Liver (tissue), 9 donors: ENCODE measurements around the gene HCRT. TPM values are rescaled to one million over a fixed set of nuclear protein-coding genes. Genes with fewer than 3 reads are reported as not detected.

ENCODE experiments used
- DNase-seq: peaks from one replicate; pipeline ENCODE4 v3.0.0-alpha.2; 2017; ENCODE audit warnings: low spot score
- H3K27ac ChIP-seq, 2 donors: one replicate each; pipeline ENCODE4 v1.7.0; 2013; ENCODE audit warnings: inconsistent platforms in 2 of 2, low read length in 2 of 2, control low read depth in 1 of 2, low read depth in 1 of 2, mild to moderate bottlenecking in 1 of 2
- H3K27me3 ChIP-seq, 4 donors: one replicate each; pipeline versions ENCODE4 v1.6.1 to v1.7.0; 2013; ENCODE audit warnings: low read length in 3 of 4, inconsistent platforms in 1 of 4, mild to moderate bottlenecking in 1 of 4, moderate library complexity in 1 of 4; ENCODE audit not compliant: control insufficient read depth in 4 of 4, insufficient read depth in 4 of 4
- H3K36me3 ChIP-seq, 4 donors: one replicate each; pipeline versions ENCODE4 v1.6.1 to v1.7.0; 2013; ENCODE audit warnings: low read length in 3 of 4, mild to moderate bottlenecking in 3 of 4, low read depth in 1 of 4, moderate library complexity in 1 of 4; ENCODE audit not compliant: control insufficient read depth in 4 of 4, insufficient read depth in 3 of 4
- H3K4me1 ChIP-seq, 4 donors: one replicate each; pipeline versions ENCODE4 v1.6.1 to v1.7.0; 2013; ENCODE audit warnings: low read length in 3 of 4, mild to moderate bottlenecking in 3 of 4, moderate library complexity in 1 of 4; ENCODE audit not compliant: control insufficient read depth in 4 of 4, insufficient read depth in 4 of 4
- H3K4me3 ChIP-seq, 3 donors: one replicate each; pipeline versions ENCODE4 v1.6.1 to v1.7.0; 2013; ENCODE audit warnings: low read length in 3 of 3, control low read depth in 1 of 3, low read depth in 1 of 3, mild to moderate bottlenecking in 1 of 3
- H3K9ac ChIP-seq, 2 donors: one replicate each; pipeline ENCODE4 v1.7.0; 2013; ENCODE audit warnings: low read length in 2 of 2, mild to moderate bottlenecking in 2 of 2, moderate library complexity in 2 of 2, control low read depth in 1 of 2, low read depth in 1 of 2
- H3K9me3 ChIP-seq, 4 donors: one replicate each; pipeline versions ENCODE4 v1.6.1 to v1.7.0; 2013; ENCODE audit warnings: low read length in 3 of 4; ENCODE audit not compliant: control insufficient read depth in 4 of 4
- EGR1 ChIP-seq, 2 donors: IDR thresholded peaks; 2 replicates each; pipeline ENCODE4 v1.6.1; 2016 to 2018; ENCODE audit warnings: antibody characterized with exemption in 2 of 2, low read depth in 2 of 2
- FOXA1 ChIP-seq: IDR thresholded peaks from 2 replicates; pipeline ENCODE4 v1.6.1; 2016; ENCODE audit warnings: antibody characterized with exemption
- HNF4A ChIP-seq, 2 donors: conservative IDR thresholded peaks; 2 replicates each; pipeline ENCODE4 v1.6.1; 2016; ENCODE audit warnings: antibody characterized with exemption in 2 of 2, mild to moderate bottlenecking in 2 of 2
- RAD21 ChIP-seq, 2 donors: IDR thresholded peaks; 2 replicates each; pipeline ENCODE4 v1.6.1; 2016; ENCODE audit warnings: antibody characterized with exemption in 2 of 2, mild to moderate bottlenecking in 2 of 2
- RXRA ChIP-seq, 2 donors: IDR thresholded peaks; 2 replicates each; pipeline ENCODE4 v1.6.1; 2017 to 2018; ENCODE audit warnings: antibody characterized with exemption in 2 of 2, mild to moderate bottlenecking in 1 of 2
- SP1 ChIP-seq: IDR thresholded peaks from 2 replicates; pipeline ENCODE4 v1.6.1; 2018; ENCODE audit warnings: antibody characterized with exemption, mild to moderate bottlenecking
- TAF1 ChIP-seq: conservative IDR thresholded peaks from 2 replicates; pipeline ENCODE4 v1.6.1; 2016; ENCODE audit warnings: antibody characterized with exemption, mild to moderate bottlenecking
- YY1 ChIP-seq: IDR thresholded peaks from 2 replicates; pipeline ENCODE4 v1.6.1; 2016; ENCODE audit warnings: antibody characterized with exemption, mild to moderate bottlenecking
- WGBS: extraction: QIAGEN DNeasy Blood & Tissue Kit; methylation state at CpG from one replicate; pipeline ENCODE4 v1.1.7; 2013; 5-methylcytosine and 5-hydroxymethylcytosine counted together
- polyA plus RNA-seq, 2 donors: library from polyadenylated mRNA; stranded (reverse) in 1 of 2; unstranded in 1 of 2; fragments of 200-250 nt in 1 of 2; fragments of >200 nt in 1 of 2; fragmentation: Nextera tagmentation in 1 of 2; extraction: Ambion mirVana in 1 of 2; gene quantifications; one replicate each; pipeline versions ENCODE4 v1.2.1 to v1.2.3, GENCODE V29; 2013 to 2015
- total RNA-seq, 2 donors: library from RNA; depleted of rRNA; stranded (reverse); fragments of >200 nt; gene quantifications; one replicate each; pipeline ENCODE4 v1.2.3, GENCODE V29; 2014
- TF ChIP-seq, protein P1 (sequence below): IDR thresholded peaks from 2 replicates; pipeline ENCODE4 v1.6.1; 2016; ENCODE audit warnings: antibody characterized with exemption
- TF ChIP-seq, protein P2 (sequence below): IDR thresholded peaks from 2 replicates; pipeline ENCODE4 v1.6.1; 2016; ENCODE audit warnings: antibody characterized with exemption
- donor health status: healthy.
- donor health status: healthy.
- donor health status: healthy.
- donor health status: healthy.
- donor health status: healthy.

HCRT gene
- total and polyA plus RNA-seq, 4 donors, result not detected

DNA sequence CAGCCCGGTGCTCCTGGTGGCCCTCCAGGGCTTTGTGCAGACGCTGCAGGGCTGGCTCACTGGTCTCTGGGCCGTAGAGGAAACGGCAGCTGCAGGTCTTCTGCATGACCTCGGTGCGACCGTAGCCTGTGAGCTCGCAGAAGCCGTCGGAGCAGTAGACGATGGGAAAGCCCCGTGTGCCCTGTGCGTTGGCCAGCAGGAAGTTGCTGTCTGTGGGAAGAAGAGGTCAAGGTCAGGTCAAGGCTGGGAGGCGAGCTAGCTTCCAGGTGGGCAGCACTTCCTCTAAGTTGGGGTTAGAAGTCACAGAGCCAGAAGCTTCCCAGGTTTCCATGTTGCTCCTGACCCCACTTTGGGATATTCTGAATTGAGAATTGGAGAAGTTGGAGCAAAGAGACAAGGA lies 6.4 kb downstream of the HCRT start:
- WGBS, result 26% methylated on average over 14 of the region's 14 CpGs
- Histone ChIP-seq H3K4me3 (no peak overlapping the region), H3K9ac (no peak overlapping the region), H3K27me3 (peaks cover 0 to 3% (median 0%) of the 10 kb centered on the region in 4 donors), H3K27ac (no peak overlapping the region), H3K9me3 (no peaks in the 10 kb centered on the region), H3K36me3 (no peaks in the 10 kb centered on the region), H3K4me1 (peaks cover 6 to 23% (median 11%) of the 10 kb centered on the region in 4 donors)
- DNase-seq, result no peak
- TF ChIP-seq, protein P1, sequence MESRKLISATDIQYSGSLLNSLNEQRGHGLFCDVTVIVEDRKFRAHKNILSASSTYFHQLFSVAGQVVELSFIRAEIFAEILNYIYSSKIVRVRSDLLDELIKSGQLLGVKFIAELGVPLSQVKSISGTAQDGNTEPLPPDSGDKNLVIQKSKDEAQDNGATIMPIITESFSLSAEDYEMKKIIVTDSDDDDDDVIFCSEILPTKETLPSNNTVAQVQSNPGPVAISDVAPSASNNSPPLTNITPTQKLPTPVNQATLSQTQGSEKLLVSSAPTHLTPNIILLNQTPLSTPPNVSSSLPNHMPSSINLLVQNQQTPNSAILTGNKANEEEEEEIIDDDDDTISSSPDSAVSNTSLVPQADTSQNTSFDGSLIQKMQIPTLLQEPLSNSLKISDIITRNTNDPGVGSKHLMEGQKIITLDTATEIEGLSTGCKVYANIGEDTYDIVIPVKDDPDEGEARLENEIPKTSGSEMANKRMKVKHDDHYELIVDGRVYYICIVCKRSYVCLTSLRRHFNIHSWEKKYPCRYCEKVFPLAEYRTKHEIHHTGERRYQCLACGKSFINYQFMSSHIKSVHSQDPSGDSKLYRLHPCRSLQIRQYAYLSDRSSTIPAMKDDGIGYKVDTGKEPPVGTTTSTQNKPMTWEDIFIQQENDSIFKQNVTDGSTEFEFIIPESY, result no peak

DNA sequence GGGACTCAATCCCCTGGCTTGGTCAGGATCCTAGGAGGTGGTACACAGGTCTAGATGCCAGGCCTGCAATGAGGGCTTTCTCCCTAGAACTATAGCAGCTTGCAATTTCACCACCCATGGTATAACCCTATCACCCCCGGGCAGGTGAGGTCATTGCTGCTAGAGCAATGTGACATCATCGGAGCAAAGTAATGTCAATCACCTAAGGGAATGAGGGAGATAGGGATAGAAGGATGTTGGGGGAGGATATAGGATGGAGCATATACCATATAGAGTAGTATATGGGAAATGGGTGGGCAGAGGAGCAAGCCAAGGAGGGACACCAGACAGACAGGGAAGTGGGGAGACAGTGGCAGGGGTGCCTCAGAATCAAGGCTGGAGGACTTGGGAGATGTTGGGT lies 7.6 kb downstream of the HCRT start:
- no peaks in the 10 kb centered on the region for H3K36me3 ChIP-seq
- H3K27me3 ChIP-seq, result peaks cover 0 to 3% (median 0%) of the 10 kb centered on the region in 4 donors
- no peak overlapping the region for H3K4me3 ChIP-seq
- WGBS, result 85% methylated on average over 2 of the region's 2 CpGs
- H3K9ac ChIP-seq, result no peak overlapping the region
- no peak for DNase-seq
- TF ChIP-seq FOXA1 (no peak), EGR1 (IDR thresholded peaks at IDR 0.05; ENCODE audit: low read depth in 2 of 2) (no peak), RAD21 (IDR thresholded peaks at IDR 0.05) (no peak)
- TF ChIP-seq, protein P2, sequence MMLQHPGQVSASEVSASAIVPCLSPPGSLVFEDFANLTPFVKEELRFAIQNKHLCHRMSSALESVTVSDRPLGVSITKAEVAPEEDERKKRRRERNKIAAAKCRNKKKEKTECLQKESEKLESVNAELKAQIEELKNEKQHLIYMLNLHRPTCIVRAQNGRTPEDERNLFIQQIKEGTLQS, result no peak
- peaks cover 6 to 18% (median 9%) of the 10 kb centered on the region in 4 donors for H3K4me1 ChIP-seq
- no peak overlapping the region for H3K27ac ChIP-seq
- no peaks in the 10 kb centered on the region for H3K9me3 ChIP-seq

DNA sequence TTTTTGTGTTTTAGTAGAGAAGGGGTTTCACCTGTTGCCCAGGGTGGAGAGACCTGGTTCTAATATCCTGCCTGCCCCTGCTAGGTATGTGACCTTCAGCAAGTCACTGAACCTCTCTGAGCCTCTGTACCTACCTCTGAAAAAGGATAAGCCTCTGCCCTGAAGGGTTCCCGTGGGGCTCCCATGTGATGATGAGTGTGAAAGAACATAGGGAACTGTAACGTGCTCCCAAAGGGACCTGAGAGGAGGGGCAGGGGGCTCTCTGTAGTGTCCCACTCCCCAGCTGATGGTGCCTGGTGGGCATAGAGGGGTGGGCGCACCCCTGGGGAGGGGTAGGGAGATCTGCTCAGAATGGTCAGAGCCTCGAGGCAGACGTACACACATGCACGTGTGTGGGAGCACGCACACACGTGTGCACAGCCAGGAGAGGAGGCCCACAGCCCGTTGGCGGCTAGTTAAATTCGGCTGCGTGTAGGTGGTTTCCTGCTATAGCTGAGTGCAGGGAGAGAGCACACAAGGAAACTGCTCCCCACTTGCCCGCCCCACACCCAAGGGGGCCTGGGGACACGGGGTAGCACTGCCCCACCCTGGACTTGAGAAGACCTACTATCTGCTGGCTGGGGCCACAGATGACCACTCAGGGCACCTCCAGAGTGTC lies 11.0 kb downstream of the HCRT start:
- no peak for TF ChIP-seq HNF4A (conservative IDR thresholded peaks at IDR 0.05)
- TF ChIP-seq TAF1, result no peak
- DNase-seq, result no peak
- 70% methylated on average over 14 of the region's 14 CpGs for WGBS
- Histone ChIP-seq H3K4me3 (no peak overlapping the region), H3K27me3 (no peaks in the 10 kb centered on the region), H3K27ac (no peak overlapping the region), H3K4me1 (peaks cover 0 to 4% (median 0%) of the 10 kb centered on the region in 4 donors), H3K36me3 (no peaks in the 10 kb centered on the region), H3K9me3 (no peaks in the 10 kb centered on the region), H3K9ac (no peak overlapping the region)

DNA sequence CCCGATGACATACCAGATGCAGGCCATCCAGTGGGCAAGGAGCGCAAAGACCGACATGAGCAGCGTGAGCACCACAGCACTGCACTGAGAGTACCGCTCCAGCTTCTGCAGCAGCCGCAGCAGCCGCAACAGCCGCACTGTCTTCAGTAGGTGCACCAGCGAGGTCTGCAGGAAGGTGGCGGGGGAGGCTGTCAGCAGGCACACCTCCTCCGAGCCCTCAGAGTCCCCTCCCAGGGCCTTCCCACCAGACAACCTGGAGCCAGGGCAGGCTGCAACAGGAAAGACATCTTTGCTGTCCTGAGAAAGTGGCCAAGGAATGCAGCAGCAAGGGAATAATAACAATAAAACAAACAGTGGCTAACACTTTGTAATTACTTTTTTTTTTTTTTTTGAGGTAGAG lies 13.4 kb downstream of the HCRT start:
- Histone ChIP-seq H3K36me3 (no peaks in the 10 kb centered on the region), H3K9ac (no peak overlapping the region), H3K4me3 (no peak overlapping the region), H3K27ac (no peak overlapping the region), H3K9me3 (no peaks in the 10 kb centered on the region), H3K4me1 (no peaks in the 10 kb centered on the region), H3K27me3 (no peaks in the 10 kb centered on the region)
- 63% methylated on average over 11 of the region's 11 CpGs for WGBS
- TF ChIP-seq SP1, result no peak
- TF ChIP-seq FOXA1, result no peak
- no peak for TF ChIP-seq TAF1
- no peak for TF ChIP-seq RXRA (IDR thresholded peaks at IDR 0.05)
- TF ChIP-seq YY1, result no peak
- TF ChIP-seq, protein P2, result no peak
- no peak for DNase-seq
